NT2/D1 (cell line): ENCODE measurements around the gene CRAMP1.

ENCODE experiments used
- YY1 ChIP-seq: IDR thresholded peaks from 2 replicates; pipeline ENCODE4 v1.6.1; 2011; ENCODE audit not compliant: insufficient read length, insufficient read depth
- ZNF274 ChIP-seq: IDR thresholded peaks from 2 replicates; pipeline ENCODE4 v1.6.1; 2011; ENCODE audit warnings: mild to moderate bottlenecking, low read depth, low read length

GRCh38 chr16:1645914-1646525 is 33.9 kb downstream of the CRAMP1 start:
- TF ChIP-seq YY1 (no peak), ZNF274 (no peak)
